Astrocyte of the spinal cord (primary cell): ENCODE data around the gene LZIC.

Experiments
- DNase-seq: peaks from one replicate; pipeline ENCODE4 v3.0.0; 2011; ENCODE audit warnings: low read depth, low spot score
- H3K4me3 ChIP-seq: 2 replicates; pipeline ENCODE4 v1.5.1; 2011; ENCODE audit warnings: low read depth, mild to moderate bottlenecking, low read length, moderate library complexity
- in situ Hi-C: cut with HindIII; loops from 2 replicates; pipeline ENCODE4 v1.10.0; 2017; ENCODE audit warnings: low sequenced_read_pairs
- TF ChIP-seq, protein P1 (sequence below): IDR thresholded peaks from 2 replicates; pipeline ENCODE4 v1.5.1; 2012; ENCODE audit warnings: low read depth, mild to moderate bottlenecking, low read length, inconsistent platforms

LZIC gene

DNA sequence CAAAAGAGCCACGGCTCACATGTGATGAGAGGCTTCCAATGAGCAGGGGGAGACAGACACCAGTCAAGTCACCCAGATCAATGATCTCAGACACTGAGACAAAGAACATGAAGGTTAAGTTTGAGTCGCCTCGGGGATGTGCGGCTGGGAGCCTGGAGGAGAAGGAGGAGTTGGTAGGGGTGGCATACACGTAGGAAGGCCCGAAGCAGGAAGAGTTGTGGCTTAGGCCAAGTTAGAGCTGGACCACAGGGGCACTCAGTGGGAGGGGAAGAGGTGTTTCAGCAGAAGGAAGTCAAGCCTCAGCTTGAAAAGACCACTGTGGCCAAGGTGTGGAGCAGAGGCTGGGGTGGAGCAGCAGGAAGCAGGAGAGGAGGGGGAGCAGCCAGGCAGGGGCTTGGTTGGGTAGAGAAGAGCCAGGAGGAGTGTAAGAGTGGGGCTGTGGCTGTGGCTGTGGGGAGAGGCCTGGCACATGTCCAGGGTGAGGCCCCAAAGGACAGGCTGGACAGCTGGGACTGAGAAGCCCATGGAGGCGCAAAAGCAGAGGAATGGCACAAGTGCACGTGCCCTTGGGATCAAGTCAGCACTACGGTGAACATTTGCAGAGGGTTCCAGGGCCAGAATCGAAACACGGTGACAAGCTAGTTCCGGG is 60.8 kb downstream of the LZIC start:
- TF ChIP-seq, protein P1, sequence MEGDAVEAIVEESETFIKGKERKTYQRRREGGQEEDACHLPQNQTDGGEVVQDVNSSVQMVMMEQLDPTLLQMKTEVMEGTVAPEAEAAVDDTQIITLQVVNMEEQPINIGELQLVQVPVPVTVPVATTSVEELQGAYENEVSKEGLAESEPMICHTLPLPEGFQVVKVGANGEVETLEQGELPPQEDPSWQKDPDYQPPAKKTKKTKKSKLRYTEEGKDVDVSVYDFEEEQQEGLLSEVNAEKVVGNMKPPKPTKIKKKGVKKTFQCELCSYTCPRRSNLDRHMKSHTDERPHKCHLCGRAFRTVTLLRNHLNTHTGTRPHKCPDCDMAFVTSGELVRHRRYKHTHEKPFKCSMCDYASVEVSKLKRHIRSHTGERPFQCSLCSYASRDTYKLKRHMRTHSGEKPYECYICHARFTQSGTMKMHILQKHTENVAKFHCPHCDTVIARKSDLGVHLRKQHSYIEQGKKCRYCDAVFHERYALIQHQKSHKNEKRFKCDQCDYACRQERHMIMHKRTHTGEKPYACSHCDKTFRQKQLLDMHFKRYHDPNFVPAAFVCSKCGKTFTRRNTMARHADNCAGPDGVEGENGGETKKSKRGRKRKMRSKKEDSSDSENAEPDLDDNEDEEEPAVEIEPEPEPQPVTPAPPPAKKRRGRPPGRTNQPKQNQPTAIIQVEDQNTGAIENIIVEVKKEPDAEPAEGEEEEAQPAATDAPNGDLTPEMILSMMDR = no peak
- no peak overlapping the region for H3K4me3 ChIP-seq
- in situ Hi-C loops = no loop called here
- DNase-seq = no peak

DNA sequence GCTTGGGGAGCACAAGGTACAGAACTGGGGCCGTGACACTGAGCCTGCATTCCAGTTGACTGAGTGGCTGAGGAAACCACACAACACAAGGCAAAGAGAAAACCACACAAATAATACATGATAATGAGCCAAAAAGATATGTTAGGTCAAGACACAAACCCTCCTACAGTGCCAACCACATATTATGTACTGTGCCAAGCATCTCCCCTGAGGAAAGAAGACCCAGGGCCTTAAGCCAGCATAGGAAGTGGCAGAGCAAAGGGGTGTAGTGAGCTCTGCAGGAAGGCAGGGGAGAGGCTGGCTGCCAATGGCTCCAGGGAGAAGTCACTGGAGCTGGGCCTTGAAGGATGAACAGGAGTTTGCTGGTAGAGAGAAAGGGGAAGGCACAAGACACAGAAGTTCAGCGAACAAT is 61.3 kb downstream of the LZIC start:
- H3K4me3 ChIP-seq = no peak overlapping the region
- TF ChIP-seq, protein P1 = no peak
- in situ Hi-C loops = no loop called here
- peak; percentile 61 for DNase-seq
